Epidermal melanocyte (primary cell): Measurements from ENCODE around the gene COLGALT1.
"Not testable (repeated sequence)": the region's sequence is repeated elsewhere in the genome, so short reads cannot be mapped to it uniquely, and the experiment has no call there.

Experiments used
- DNase-seq: peaks from one replicate; pipeline ENCODE4 v3.0.0; 2011; ENCODE audit warnings: low spot score; ENCODE audit not compliant: insufficient read length

COLGALT1 gene

DNA sequence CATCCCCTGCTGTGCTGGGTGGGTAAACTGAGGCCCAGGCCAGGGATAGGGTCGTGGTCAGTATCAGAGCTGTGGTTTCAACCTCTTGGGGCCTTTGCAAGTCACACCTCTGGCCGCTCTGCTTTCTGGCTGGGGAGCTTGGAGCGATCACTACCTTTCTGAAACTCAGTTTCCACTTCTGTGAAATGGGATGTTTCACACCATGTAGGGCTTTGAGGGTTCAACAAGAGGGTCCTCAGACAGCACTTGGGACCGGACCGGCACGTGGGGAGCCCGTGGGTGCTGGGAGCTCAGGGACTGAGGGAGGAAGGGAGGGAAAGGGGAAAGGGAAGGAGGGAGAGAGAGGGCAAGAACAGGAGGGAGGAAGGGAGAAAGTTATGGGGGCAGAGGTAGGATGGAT, 22.9 kb upstream of the COLGALT1 start:
- DNase-seq: no peak

DNA sequence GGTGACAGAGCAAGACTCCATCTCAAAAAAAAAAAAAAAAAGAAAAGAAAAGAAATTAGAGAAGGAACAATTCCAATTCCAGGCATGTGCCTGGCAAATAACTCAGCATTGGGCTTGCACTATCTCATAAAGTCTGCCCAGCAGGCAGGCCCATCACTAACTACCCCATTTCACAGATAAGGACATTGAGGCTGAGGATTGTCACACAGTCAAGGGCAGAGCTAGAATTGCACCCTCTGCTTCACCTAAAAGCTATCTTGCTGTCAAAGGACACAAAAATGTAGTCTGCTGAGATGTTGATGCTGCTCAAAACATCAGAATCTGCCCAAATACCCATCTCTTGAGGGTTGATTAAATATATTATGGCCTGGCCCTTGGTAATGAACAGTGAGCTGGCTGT, 20.7 kb upstream of the COLGALT1 start:
- DNase-seq: no peak

DNA sequence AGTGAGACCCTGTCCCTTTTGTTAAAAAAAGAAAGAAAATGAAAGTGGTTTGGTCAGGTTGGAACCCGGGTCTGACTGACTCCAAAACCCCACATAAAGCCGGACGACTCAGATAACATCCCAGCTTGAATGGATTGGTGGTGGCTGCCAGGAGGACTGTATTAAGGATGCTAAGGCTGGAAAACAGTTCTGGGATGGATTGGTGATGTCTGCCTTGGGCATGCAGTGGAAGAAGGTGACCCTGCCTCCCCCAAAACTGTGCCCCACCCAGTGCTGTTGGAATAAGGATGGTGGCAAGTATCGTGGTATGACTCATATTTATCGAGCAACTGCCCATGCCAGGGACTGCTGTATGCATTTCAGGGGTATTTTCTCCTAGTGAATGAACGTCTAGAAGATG, 18.5 kb upstream of the COLGALT1 start:
- DNase-seq: no peak

DNA sequence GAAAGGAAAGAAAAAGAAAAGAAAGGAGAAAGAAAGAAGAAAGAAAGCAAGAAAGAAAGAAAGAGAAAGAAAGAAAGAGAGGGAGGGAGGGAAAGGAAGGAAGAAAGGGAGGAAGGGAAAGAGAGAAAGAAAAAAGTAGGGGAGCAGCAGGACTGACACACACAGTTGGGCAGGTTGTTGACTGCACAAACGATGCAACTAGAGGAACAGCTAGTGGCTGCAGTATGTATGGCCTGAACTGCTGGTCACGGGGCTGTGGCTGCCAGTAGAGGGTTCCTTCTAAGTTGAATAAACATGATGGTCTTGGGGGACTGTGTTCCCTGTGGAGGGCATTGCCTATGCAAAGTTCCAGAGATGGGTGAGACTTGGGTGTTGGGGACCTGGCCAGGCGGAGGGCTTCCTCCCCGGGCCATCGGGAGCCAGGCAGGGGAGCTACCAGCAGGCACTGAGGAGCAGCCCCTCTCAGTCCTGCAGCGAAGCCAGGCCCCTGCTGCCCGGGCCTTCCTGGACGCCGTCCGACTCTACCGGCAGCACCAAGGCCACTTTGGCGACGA, 16.7 kb upstream of the COLGALT1 start:
- no peak for DNase-seq

DNA sequence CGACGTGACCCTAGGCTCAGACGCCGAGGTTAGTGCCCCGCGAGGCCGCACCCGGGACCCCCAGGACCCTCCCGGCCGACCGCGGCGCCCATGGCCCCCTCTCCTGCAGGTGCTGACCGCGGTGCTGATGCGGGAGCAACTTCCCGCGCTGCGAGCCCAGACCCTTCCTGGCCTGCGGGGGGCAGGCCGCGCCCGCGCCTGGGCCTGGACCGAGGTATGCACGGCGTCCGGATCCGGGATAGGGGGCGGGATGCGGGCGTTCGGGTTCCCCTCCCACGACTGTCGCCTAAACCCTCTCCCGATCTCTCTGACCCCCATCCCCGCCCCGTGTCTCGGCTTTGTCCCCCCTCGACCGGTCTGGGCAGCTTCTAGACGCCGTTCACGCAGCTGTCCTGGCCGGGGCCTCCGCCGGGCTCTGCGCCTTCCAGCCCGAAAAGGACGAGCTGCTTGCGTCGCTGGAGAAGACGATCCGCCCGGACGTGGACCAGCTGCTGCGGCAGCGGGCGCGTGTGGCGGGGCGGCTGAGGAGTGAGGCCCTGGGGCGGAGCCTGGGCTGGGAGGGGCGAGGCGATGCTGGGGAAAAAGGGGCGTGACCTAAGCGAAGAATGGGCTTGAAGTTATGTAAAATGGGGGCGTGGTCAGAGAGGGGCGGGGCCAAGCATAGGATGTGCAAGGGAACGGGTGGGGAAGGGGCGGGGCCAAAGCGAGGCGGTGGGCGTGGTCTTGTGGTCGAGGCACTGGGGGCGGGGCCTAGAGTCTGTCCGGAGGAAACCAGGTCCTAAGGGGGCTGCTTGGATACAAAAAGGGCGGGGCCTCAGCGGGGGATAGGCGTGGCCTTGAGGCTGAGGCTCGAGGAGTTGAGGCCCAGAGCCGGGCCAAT, 16.0 kb upstream of the COLGALT1 start:
- DNase-seq: peak; percentile 93

DNA sequence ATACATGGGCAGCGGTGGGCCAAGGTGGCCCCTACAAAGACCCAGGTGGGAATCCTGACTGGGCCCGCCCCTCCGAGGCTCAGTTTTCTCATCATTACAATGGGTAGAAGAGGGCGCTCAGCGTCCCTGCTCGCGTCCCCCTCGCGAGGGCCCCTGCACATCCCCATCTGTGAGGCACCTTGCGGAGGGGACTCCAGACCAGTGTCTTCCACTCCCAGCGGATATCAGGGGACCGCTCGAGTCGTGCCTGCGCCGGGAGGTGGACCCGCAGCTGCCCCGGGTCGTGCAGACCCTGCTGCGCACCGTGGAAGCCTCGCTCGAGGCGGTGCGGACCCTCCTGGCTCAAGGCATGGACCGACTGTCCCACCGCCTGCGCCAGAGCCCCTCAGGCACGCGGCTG, 15.3 kb upstream of the COLGALT1 start:
- no peak for DNase-seq

DNA sequence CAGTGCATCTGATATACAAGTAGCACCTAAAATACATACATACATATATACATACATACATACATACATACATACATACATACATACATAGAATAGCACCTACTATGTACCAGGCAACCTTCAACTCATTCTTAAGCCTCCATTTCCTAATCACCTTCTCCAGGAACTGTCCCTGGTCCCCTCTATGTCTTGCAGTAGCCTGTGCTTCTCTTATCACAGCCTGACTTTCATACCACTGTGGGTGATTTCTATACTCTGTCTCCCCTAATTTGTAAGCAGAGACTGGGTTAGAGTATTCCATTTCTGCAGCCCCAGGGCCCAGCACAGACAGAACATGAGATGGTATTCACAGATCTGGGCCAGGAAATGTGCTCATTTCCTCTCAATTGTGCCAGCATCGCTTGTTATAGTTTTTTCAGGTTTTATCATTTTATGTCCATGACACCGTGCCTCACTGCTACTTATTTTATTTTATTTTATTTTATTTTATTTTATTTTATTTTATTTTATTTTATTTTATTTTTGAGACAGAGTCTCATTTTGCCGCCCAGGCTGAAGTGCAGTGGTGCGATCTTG, 14.2 kb upstream of the COLGALT1 start:
- no peak for DNase-seq

DNA sequence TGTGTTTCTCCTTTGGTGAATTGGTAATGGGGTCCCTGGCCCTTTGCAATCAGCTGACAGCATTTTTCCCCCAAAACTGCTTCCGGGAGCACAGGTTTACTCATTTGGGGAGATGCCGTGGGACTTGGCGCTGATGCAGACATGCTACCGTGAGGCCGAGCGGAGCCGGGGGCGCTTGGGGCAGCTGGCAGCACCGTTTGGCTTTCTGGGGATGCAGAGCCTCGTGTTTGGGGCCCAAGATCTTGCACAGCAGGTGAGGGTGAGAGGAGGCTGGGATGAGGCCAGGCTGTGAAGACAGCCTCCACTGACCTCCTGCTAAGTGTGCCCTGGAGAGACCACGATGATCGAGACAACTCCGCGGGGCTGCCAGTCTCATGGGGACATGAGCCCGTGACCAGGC, 13.4 kb upstream of the COLGALT1 start:
- no peak for DNase-seq

DNA sequence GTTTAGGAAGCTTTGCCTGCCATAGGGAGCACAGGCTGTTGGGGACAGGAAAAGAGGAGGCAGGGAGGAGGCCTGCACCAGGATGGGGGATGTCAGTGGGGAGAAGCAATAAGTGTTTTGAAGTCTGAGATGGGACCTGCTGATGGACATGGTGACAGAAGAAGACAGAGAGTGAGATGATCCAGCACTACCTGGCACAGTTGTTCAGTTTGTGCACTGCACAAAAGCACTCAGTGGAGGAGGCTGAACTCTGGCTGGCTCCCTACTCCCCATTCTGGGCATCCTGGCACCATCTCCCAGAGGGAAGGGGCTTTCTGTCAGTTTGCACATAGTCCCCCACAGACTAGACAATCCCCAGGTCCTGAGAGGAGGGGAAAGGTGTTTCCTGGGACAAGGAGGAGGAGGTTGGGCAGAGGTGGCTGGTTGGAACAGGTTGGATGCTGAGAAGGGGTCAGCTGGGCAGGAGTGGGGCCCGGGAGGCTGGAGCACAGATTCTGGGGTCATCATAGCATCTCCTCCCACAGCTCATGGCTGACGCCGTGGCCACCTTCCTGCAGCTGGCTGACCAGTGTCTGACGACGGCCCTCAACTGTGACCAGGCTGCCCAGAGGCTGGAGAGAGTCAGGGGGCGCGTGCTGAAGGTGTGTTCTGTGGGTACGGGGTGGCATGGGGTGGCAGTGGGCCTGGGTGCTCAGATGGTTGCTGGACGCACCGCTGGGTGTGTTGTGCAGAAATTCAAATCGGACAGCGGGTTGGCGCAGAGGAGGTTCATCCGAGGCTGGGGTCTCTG, 12.5 kb upstream of the COLGALT1 start:
- no peak for DNase-seq

DNA sequence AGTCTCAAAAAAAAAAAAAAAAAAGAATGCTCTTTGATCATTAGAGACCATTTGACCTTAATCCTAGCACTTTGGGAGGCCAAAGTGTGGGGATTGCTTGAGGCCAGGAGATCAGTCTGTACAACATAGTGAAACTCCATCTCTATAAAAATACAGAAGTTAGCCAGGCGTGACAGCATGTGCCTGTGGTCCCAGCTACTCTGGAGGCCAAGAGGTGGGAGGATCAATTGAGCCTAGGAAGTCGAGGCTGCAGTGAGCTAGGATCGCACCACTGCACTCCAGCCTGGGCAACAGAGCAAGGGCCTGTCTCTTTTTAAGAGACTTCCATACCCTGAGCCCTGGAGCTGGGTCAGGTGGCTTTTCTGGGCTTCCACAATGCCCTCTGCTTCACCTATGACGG, 11.5 kb upstream of the COLGALT1 start:
- DNase-seq: no peak

DNA sequence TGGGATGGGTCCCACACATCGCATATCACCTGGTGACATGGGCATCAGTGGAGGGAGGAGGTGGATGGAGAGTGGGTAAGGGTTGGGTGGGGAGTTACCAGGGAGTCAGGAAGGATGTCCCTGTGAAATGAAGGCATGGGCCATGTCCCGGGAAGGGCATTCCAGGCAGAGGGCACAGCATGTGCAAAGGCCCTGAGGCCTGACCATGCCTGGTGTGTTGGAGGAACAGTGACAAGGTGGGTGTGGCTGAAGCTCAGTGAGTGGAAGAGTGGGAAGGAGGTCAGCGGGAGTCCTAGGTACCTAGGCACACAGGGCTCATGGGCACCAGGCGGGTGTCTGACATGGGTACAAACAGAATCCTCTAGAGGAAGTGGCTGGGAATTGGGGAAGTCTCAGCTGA, 11.0 kb upstream of the COLGALT1 start:
- no peak for DNase-seq

DNA sequence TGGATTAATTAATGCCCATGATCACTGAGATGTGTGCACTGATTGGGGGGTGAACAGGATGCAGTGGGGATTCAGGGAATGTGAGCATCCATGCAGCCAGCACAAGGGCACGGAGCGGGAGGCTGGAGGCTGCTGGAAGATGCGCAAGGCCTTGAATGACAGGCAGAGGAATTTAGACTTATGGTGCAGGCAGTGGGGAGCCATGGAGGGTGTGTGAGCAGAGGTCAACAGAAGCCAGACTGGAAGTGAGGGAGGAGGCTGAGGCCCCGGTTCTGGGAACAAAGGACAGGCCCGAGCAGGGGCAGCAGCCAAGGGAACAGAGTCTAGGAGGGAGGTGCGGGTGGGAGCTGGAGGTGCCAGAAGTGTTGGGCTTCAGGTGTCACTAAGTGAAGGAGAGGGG, 7.3 kb upstream of the COLGALT1 start:
- DNase-seq: no peak

DNA sequence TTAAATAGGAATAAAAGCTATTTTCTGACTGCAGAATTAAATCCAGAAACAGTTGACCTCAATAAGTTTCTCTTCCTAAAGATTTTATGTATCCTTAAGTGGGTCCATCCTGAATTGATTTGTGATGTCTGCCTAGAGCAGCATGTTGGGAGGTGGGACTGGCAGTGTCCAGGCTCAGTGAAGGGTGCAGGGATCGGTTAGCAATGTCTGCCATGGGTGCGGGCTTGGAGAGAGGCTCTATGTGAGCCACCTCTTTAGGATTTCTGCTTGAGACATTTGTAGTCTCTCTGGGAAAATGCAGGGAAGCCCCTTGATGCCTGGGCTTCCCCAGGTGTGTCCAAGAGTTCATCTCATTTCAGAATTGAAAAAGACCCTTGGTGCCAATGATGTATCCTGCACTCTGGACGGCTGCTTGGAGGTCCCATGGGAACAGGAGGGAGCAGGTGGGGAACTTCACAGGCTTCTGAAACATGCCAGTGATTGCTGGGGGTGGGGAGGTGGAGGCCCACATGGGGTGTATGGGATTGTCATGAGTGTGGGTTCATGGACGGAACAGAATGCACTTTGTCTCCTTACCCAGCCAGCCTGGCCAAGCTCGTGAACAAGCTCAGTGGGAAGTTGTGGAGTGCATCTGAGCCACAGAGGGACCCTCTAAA, 6.2 kb upstream of the COLGALT1 start:
- no peak for DNase-seq

DNA sequence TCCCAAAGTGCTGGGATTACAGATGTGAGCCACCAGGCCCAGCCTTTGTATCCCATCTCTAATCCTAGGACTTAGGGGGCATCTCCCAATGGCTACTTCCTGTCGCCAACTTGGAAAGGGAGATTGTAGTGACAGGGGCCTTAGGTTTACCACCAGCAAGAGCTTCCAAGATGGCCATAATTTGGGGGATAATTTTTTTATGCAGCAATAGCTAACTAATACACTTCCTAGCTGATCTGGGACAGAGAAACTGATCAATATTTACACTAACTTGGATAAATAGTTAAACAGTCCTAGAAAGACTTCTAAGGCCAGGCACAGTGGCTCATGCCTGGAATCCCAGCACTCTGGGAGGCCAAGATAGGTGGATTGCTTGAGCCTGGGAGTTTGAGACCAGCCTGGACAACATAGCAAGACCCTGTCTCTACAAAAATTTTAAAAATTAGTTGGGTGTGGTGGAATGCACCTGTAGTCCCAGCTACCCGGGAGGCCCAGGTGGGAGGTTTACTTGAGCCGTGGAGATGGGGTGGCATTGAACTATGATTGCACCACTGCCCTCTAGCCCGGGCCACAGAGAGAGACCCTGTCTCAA, 5.3 kb upstream of the COLGALT1 start:
- DNase-seq: no peak

DNA sequence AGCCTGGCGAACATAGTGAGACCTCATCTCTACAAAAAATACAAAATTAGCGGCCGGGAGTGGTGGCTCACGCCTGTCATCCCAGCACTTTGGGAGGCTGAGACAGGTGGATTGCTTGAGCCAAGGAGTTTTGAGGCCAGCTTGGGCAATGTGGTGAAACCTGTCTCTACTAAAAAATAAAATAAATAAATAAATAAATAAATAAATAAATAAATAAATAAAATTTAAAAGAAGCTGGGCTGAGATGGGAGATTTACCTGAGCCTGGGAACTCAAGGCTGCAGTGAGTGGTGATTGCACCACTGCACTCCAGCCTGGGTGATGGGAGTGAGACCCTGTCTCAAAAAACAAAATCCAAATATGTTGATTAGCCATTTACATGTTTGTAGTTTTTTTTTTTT, 2.7 kb upstream of the COLGALT1 start:
- DNase-seq: not testable (repeated sequence)

DNA sequence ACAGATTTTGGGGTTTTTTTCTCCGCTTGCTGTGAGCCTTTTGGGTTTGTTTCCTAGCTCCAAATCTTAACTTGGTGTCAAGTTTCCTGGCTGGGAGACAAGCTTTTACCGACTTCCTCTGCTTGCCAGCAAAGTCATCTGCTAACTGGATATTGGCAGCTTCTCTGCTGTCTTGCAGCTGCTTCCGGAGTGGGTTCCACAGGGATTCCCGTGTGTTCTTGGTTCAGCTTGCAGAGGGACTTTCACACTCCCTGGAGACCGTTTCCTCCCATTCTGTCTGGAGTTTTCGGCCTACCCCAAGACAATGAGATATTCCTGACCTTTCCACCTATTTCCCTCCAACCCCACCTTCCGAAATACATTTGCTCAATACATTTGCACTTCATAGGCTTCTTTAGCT, 2.2 kb upstream of the COLGALT1 start:
- no peak for DNase-seq

DNA sequence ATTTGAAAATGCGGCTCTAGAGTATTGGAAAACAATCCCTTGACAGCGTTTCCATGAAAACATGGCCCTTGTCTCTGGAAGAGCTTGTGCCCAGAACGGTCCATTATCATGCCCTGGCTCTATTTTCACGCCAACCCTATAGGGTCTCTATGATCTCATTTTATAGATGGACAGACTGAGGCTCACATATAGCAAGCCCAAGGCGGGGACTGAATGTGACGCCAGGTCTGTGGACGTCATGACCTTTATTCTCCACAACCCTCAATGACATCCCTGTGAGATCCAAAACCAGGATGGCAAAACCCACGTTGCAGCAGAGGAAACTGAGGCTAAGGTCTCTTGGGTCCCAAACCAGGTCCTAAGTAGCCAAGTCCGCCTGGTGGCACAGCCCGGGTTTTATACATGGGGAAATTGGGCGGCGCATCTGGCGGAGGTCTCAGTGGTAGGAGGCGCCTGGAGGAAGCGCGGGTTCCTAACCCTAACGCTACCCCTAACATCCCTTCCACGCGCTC, 425 bp upstream of the COLGALT1 start:
- DNase-seq: peak; percentile 9

DNA sequence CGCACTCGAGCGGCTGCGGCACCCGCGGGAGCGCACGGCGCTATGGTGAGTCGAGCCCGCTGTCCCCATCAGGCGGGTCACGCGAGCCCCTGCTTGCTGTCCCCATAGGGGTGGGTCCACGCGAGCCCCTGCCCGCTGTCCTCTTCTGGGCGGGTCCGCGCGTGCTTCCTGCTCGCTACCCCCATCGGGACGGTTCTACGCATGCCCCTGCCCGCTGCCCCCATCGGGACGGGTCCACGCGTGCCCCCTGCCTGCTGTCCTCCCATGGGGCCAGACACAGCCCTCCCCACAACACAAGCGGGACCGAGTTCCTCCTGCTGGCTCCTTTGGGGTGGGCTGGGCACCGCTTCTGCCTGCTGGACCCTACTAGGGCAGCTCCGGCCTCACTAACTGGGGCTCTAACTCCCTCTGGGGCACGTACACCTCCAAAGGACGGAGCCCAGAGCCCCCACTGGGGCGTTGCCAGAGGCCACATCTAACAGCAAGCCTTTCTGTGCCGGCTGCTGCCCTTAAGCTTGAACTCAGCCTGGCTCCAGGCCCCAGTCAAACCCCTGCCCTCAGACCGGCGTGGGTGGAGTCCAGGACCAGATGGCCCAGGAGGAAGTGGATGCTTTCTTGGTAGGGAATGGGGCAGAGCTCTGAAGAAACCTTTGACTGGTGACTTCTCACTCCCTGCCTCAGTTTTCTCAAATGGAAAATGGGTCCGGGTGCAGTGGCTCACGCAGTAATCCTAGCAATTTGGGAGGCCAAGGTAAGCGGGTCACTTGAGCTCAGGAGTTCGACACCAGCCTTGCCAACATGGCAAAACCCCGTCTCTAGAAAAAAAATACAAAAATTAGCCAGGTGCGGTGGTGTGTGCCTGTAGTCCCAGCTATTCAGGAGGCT, 722 bp downstream of the COLGALT1 start:
- DNase-seq: peak; percentile 45

DNA sequence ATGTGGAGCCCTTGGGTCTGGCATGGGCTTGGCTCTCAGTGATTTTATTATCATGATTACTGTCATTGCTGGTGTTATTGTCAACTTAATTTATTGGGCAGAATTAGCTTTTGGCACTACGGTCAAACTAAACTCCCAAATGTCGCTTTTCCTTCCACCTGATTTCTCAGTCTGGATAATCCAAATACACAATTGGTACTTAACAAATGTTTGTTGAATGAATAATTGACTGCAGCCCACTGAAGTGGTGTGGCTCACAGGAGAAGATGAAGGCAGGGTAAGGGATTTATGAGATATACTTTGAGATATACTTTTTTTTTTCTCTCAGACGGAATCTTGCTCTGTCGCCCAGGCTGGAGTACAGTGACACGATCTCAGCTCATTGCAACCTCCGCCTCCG, 1.5 kb downstream of the COLGALT1 start:
- no peak for DNase-seq

DNA sequence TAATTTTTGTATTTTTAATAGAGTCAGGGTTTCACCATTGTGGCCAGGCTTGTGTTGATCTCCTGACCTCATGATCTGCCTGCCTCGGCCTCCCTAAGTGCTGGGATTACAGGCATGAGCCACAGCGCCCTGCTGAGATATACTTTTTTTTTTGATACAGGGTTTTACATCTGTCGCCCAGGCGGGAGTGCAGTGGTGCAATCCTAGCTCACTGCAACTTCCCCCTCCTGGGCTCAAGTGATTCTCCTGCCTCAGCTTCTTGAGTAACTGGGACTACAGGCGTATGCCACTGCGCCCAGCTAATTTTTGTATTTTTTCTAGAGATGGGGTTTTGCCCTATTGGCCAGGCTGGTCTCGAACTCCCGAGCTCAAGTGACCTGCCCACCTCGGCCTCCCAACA, 2.0 kb downstream of the COLGALT1 start:
- DNase-seq: no peak
